Mesothelial cell of epicardium (in vitro differentiated cells): ENCODE measurements around the gene HGFAC. TPM values are rescaled to one million over a fixed set of nuclear protein-coding genes. Genes with fewer than 3 reads are reported as not detected.

Experiments used
- DNase-seq, 2 experiments: peaks; one replicate each; pipeline ENCODE4 v3.0.0; 2021; ENCODE audit warnings: low spot score in 2 of 2; ENCODE audit not compliant: unreplicated experiment in 2 of 2
- H3K27ac Mint-ChIP-seq: 2 replicates; pipeline ENCODE4 v1.8.0; 2021; ENCODE audit warnings: mixed read lengths
- H3K27me3 Mint-ChIP-seq: 2 replicates; pipeline ENCODE4 v1.8.0; 2021; ENCODE audit warnings: low read depth, mixed read lengths
- H3K36me3 Mint-ChIP-seq: 2 replicates; pipeline ENCODE4 v1.8.0; 2021; ENCODE audit warnings: mixed read lengths
- H3K4me1 Mint-ChIP-seq: 2 replicates; pipeline ENCODE4 v1.8.0; 2021; ENCODE audit warnings: mixed read lengths
- H3K4me3 Mint-ChIP-seq: 2 replicates; pipeline ENCODE4 v1.8.0; 2021; ENCODE audit warnings: mild to moderate bottlenecking, moderate library complexity, mixed read lengths
- H3K9me3 Mint-ChIP-seq: 2 replicates; pipeline ENCODE4 v1.8.0; 2021; ENCODE audit warnings: mixed read lengths
- total RNA-seq: library from RNA; stranded (reverse); gene quantifications from 3 replicates; pipeline ENCODE4 v1.2.1, GENCODE V29; 2021
- TF ChIP-seq, protein P1 (sequence below): fragments of 200-600 bp; sonication (generic); IDR thresholded peaks from one replicate; pipeline ENCODE4 v1.5.0; 2021; ENCODE audit warnings: antibody characterized with exemption; ENCODE audit not compliant: unreplicated experiment

The HGFAC gene
- total RNA-seq, 1 donor from 2014 or later: 2.5 TPM

DNA sequence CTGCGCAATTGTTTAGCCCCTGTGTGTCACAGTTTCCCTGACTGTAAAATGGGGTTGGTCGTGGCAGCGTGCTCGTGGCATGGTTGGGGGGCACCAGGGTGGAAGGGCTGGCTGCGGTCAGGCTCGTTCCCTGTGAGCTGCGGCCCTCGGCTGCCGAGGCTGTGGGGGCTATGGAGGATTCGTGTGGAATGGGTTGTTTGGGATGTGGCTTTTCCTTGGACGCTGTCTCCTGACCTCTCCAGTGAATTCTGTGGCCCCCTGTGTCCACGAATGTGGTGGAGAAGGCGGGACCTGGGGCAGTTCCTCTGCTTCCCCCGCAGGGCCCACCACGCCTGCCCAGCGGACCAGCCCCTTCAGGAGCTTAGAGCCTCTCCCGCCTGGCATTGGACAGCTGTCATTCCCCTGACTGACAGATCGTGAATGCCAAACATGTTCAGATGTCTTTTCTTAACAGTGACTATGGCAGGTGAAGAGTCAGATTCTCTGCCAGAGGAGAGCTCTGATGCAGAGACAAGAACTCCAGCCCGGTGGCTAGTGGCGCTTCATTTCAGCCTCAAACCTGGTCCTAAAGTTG is 17.2 kb upstream of the HGFAC start:
- Mint-ChIP-seq H3K4me1 (no peaks in the 10 kb centered on the region), H3K27me3 (no peaks in the 10 kb centered on the region), H3K9me3 (no peaks in the 10 kb centered on the region), H3K36me3 (peaks cover 20% of the 10 kb centered on the region), H3K27ac (no peak overlapping the region), H3K4me3 (no peak overlapping the region)
- DNase-seq: no peak
- TF ChIP-seq, protein P1, sequence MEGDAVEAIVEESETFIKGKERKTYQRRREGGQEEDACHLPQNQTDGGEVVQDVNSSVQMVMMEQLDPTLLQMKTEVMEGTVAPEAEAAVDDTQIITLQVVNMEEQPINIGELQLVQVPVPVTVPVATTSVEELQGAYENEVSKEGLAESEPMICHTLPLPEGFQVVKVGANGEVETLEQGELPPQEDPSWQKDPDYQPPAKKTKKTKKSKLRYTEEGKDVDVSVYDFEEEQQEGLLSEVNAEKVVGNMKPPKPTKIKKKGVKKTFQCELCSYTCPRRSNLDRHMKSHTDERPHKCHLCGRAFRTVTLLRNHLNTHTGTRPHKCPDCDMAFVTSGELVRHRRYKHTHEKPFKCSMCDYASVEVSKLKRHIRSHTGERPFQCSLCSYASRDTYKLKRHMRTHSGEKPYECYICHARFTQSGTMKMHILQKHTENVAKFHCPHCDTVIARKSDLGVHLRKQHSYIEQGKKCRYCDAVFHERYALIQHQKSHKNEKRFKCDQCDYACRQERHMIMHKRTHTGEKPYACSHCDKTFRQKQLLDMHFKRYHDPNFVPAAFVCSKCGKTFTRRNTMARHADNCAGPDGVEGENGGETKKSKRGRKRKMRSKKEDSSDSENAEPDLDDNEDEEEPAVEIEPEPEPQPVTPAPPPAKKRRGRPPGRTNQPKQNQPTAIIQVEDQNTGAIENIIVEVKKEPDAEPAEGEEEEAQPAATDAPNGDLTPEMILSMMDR: no peak

DNA sequence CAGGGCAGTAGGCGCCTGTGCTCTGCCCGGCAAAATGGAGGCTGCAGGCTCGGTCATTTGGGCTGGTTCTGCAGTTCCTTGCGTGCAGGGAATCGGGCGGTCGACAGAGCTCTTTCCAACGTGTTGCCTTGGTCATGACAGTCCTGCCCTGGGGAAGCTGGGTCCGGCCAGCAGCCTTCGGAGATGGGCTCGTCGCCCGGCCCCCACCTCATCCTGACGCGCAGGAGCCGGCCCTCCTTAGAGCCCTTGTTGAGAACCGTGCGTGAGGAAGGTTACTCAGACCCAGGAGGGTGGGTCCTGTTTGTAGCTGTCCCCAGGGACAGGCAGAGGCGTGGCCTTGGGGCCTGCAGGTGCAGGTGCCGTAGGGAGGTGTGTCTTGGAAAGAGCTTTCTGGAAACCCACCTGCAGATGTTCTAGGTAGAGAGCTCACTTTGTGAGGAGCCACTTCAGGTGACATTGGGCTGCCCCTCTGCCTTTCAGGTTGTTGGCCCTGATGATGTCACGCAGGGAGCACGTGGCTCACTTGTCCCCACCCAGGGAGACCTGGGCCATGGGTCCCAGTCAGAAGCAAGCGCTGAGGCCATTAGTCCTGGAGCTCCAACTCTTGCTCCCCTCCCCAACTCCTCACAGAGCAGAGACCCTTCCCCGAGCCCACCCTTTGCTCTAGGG is 15.2 kb upstream of the HGFAC start:
- no peaks in the 10 kb centered on the region for H3K27me3 Mint-ChIP-seq
- no peak for DNase-seq
- H3K36me3 Mint-ChIP-seq: peaks cover 21% of the 10 kb centered on the region
- no peak overlapping the region for H3K27ac Mint-ChIP-seq
- no peaks in the 10 kb centered on the region for H3K4me1 Mint-ChIP-seq
- TF ChIP-seq, protein P1: no peak
- H3K9me3 Mint-ChIP-seq: no peaks in the 10 kb centered on the region
- H3K4me3 Mint-ChIP-seq: no peak overlapping the region

DNA sequence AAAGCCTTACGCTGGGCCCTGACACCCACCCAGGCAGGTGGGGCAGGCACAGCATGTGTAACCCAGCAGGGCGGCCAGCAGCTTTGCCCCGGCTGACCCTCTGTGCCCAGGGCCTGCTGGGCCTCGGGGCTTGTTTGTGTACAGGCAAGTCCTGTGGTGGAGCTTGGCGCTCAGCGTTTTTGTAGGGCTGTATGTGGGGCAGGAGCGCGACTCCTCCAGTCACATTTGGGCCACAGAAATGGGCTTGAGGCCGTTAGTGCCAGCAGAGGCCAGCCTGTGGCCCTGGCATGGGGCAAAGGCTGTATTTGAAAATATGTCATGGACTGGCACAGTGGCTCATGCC is 14.7 kb upstream of the HGFAC start:
- no peaks in the 10 kb centered on the region for H3K9me3 Mint-ChIP-seq
- no peaks in the 10 kb centered on the region for H3K27me3 Mint-ChIP-seq
- no peak overlapping the region for H3K27ac Mint-ChIP-seq
- TF ChIP-seq, protein P1: no peak
- H3K4me3 Mint-ChIP-seq: no peak overlapping the region
- DNase-seq: no peak
- peaks cover 21% of the 10 kb centered on the region for H3K36me3 Mint-ChIP-seq
- no peaks in the 10 kb centered on the region for H3K4me1 Mint-ChIP-seq

DNA sequence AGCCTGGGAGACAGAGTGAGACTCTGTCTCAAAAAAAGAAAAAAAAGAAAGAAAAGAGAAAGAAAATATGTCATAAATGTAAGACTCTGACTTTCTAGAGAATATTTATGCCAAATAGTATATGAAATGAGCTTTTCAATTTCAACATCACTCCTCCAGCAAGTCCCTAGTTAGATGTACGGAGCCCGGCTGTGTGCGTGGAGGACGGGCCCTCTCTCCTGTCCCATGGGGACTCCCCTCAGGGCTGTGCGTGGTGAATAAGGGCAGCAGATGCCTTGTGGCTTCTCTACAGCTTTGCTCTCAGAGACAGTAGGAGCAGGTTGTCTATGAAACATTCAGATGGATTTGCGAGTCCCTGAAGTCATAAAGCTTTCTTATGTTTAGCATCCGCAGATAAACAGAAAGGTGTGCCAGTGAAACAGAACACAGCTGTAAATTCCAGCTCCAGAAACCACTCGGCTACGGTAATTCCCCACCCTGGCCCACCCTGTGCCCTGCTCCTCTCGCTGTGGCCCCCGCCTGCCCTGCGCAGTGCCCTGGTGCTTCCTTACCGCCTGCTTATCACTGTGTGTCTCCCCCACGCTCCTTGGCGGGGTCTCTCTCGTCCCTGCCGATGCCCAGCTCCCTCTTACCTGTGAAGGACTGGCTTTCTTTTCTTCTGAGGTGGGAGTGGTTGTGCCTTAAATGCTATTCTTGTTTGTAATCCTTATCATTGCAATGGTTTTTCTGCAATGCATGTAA is 13.9 kb upstream of the HGFAC start:
- TF ChIP-seq, protein P1: no peak
- Mint-ChIP-seq H3K27me3 (no peaks in the 10 kb centered on the region), H3K27ac (no peak overlapping the region), H3K36me3 (peaks cover 18% of the 10 kb centered on the region), H3K4me3 (no peak overlapping the region), H3K9me3 (no peaks in the 10 kb centered on the region), H3K4me1 (no peaks in the 10 kb centered on the region)
- DNase-seq: no peak

DNA sequence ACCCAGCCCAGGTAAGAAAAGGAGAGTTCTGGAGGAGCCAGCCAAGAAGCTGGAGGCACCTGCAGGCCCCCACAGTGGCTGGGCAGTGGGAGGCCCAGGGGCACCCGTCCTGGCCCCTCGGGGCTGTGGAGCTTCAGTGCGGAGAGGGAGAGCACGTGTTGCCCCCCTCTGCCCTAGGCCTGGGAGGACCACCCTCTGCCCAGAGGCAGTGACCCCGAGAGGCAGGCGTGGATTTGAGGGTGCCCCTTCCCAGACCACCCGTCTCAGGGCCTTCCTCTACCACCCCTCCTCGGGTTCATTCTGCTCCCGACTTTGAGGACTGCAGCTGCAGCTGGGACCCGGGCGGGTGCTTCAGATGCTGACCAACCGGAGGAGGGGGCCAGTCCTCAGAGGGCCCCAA is 12.1 kb upstream of the HGFAC start:
- H3K36me3 Mint-ChIP-seq: peaks cover 17% of the 10 kb centered on the region
- H3K27me3 Mint-ChIP-seq: no peaks in the 10 kb centered on the region
- H3K4me1 Mint-ChIP-seq: no peaks in the 10 kb centered on the region
- H3K27ac Mint-ChIP-seq: no peak overlapping the region
- H3K4me3 Mint-ChIP-seq: no peak overlapping the region
- DNase-seq: no peak
- no peaks in the 10 kb centered on the region for H3K9me3 Mint-ChIP-seq
- TF ChIP-seq, protein P1: no peak
